K562 (cell line): ENCODE measurements around the gene MLH1. TPM values are rescaled to one million over a fixed set of nuclear protein-coding genes. Genes with fewer than 3 reads are reported as not detected.

Source experiments
- ARHGAP35 ChIP-seq: fragments of 450-650 bp; IDR thresholded peaks from 2 replicates; pipeline ENCODE4 v1.6.1; 2018; ENCODE audit not compliant: partially characterized antibody
- BMI1 ChIP-seq: fragments of 150-350 bp; IDR thresholded peaks from 2 replicates; pipeline ENCODE4 v1.6.1; 2014; ENCODE audit warnings: low read length
- ETV5 ChIP-seq: sonication (generic); formaldehyde crosslinking; IDR thresholded peaks from 2 replicates; pipeline ENCODE4 v1.4.0; 2020; ENCODE audit warnings: low read depth, mild to moderate bottlenecking, missing genetic modification reagents
- GABPB2 ChIP-seq: fragments of 250-450 bp; sonication (Bioruptor Pico); conservative IDR thresholded peaks from 2 replicates; pipeline ENCODE4 v1.5.1; 2021; ENCODE audit warnings: mild to moderate bottlenecking
- HES1 ChIP-seq: fragments of 450-650 bp; IDR thresholded peaks from 2 replicates; pipeline ENCODE4 v1.6.1; 2016; ENCODE audit warnings: low read depth, mild to moderate bottlenecking, moderate library complexity
- MXD1 ChIP-seq: fragments of 250-450 bp; sonication (Bioruptor Pico); IDR thresholded peaks from 2 replicates; pipeline ENCODE4 v1.8.0; 2021; ENCODE audit warnings: borderline replicate concordance, mild to moderate bottlenecking, moderate library complexity; ENCODE audit not compliant: poor library complexity, severe bottlenecking
- SRF ChIP-seq, 2 experiments: fragments of 250-450, 450-650 bp in 1 of 2; sonication (Bioruptor Pico) in 1 of 2; sonication (generic) in 1 of 2; formaldehyde crosslinking; IDR thresholded peaks; 2 replicates each; pipeline versions ENCODE4 v1.5.0 to v1.5.1; 2020 to 2022; ENCODE audit warnings: mild to moderate bottlenecking in 1 of 2, missing genetic modification reagents in 1 of 2
- TBL1XR1 ChIP-seq, 2 experiments: IDR thresholded peaks; 2 replicates each; pipeline ENCODE4 v1.6.1; 2012; ENCODE audit warnings: improper control_type of control experiment in 2 of 2, low read length in 2 of 2, mild to moderate bottlenecking in 1 of 2
- TCF3 ChIP-seq: sonication (generic); formaldehyde crosslinking; IDR thresholded peaks from 2 replicates; pipeline ENCODE4 v1.4.0; 2020; ENCODE audit warnings: mild to moderate bottlenecking, missing genetic modification reagents
- ZBTB43 ChIP-seq: sonication (generic); formaldehyde crosslinking; IDR thresholded peaks from 2 replicates; pipeline ENCODE4 v1.8.0; 2023; ENCODE audit warnings: mild to moderate bottlenecking, missing genetic modification reagents
- ZFP36 ChIP-seq: fragments of 150-350 bp; IDR thresholded peaks from 2 replicates; pipeline ENCODE4 v1.6.1; 2018; ENCODE audit warnings: low read length, low read depth; ENCODE audit not compliant: partially characterized antibody
- ZNF175 ChIP-seq: fragments of 200-800 bp; sonication (Bioruptor generic); IDR thresholded peaks from 2 replicates; pipeline ENCODE4 v1.6.1; 2016; ENCODE audit warnings: low read depth, mild to moderate bottlenecking, missing genetic modification characterization, missing compliant biosample characterization
- ZNF347 ChIP-seq: fragments of 450-650 bp; formaldehyde crosslinking; IDR thresholded peaks from 2 replicates; pipeline ENCODE4 v1.4.0; 2020; ENCODE audit warnings: low read depth, mild to moderate bottlenecking, moderate library complexity
- ZNF407 ChIP-seq: fragments of 450-650 bp; IDR thresholded peaks from 2 replicates; pipeline ENCODE4 v1.6.1; 2016; ENCODE audit warnings: low read depth
- ZNF695 ChIP-seq: fragments of 450-650 bp; formaldehyde crosslinking; IDR thresholded peaks from 2 replicates; pipeline ENCODE4 v1.4.0; 2020; ENCODE audit warnings: mild to moderate bottlenecking, moderate library complexity
- polyA plus RNA-seq, 8 experiments: library from polyadenylated mRNA; depleted of rRNA in 4 of 8; stranded (reverse) in 5 of 8; unstranded in 3 of 8; fragments of >200 nt; fragmentation: Nextera tagmentation in 2 of 8; fragmentation: Illumina TruSeq in 1 of 8; extraction: Ambion mirVana in 2 of 8; extraction: Trizol in 1 of 8; gene quantifications; 2 replicates each; pipeline versions ENCODE4 v1.2.1 to v1.2.3, GENCODE V29; 2011 to 2014; ENCODE audit warnings: inconsistent platforms in 1 of 8, missing spikeins in 1 of 8
- total RNA-seq, 7 experiments: library from RNA; depleted of rRNA in 6 of 7; stranded (reverse); fragments of >200 nt in 6 of 7; fragmentation: Illumina TruSeq in 2 of 7; extraction: Trizol in 2 of 7; gene quantifications; 2 replicates each; pipeline versions ENCODE4 v1.2.1 to v1.2.3, GENCODE V29; 2011 to 2021; ENCODE audit warnings: low replicate concordance in 1 of 7

The MLH1 gene
- total and polyA plus RNA-seq, 9 of the 15 experiments (the other 6 are each of a cell fraction or from before 2014, with no cell fraction given) = 76.4 to 155 (median 117) TPM

GRCh38 chr3:36993326-36994283, at the start of gene MLH1 (continued):
- TF ChIP-seq ZBTB43 (CRISPR knock-in tag) (no peak), ZNF407 (no peak), GABPB2 (CRISPR knock-in tag) (peak; percentile 60; the same call in 1 of the 2 replicates), BMI1 (no peak), TCF3 (CRISPR knock-in tag) (peak; percentile 36), ZNF175 (CRISPR knock-in tag) (peak; percentile 82; the same call in 1 of the 2 replicates), ETV5 (peak; percentile 86), ARHGAP35 (no peak), ZNF347 (no peak), SRF (CRISPR knock-in tag; IDR thresholded peaks at IDR 0.05) (peak in 1 of 2 experiments; percentile 84; a peak in 2 of 4 replicates), ZNF695 (no peak), MXD1 (CRISPR knock-in tag) (no peak), ZFP36 (no peak), HES1 (peak; percentile 51; the same call in 1 of the 2 replicates), TBL1XR1 (IDR thresholded peaks at IDR 0.05; ENCODE audit: low read length in 2 of 2) (peak in 1 of 2 experiments; percentile 74; a peak in 3 of 4 replicates)
